ENCODE measurements around the gene TCTN3. TPM values are rescaled to one million over a fixed set of nuclear protein-coding genes. Genes with fewer than 3 reads are reported as not detected.
A peak's percentile ranks its signal among the peaks of the same experiment; 100 is the strongest.

The TCTN3 gene, protein sequence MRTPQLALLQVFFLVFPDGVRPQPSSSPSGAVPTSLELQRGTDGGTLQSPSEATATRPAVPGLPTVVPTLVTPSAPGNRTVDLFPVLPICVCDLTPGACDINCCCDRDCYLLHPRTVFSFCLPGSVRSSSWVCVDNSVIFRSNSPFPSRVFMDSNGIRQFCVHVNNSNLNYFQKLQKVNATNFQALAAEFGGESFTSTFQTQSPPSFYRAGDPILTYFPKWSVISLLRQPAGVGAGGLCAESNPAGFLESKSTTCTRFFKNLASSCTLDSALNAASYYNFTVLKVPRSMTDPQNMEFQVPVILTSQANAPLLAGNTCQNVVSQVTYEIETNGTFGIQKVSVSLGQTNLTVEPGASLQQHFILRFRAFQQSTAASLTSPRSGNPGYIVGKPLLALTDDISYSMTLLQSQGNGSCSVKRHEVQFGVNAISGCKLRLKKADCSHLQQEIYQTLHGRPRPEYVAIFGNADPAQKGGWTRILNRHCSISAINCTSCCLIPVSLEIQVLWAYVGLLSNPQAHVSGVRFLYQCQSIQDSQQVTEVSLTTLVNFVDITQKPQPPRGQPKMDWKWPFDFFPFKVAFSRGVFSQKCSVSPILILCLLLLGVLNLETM
- total RNA-seq (2014; rRNA removed): 14.5 and 21.8 TPM in 2 replicates
- Bru-seq, nascent RNA: percentile 64 among the genes with signal in this experiment
- percentile 63 among the genes with signal in this experiment for BruChase-seq, experiment 1, labeled RNA remaining after a 6-hour chase
- BruChase-seq, experiment 2, labeled RNA remaining after a 2-hour chase: percentile 66 among the genes with signal in this experiment
- long read RNA-seq, transcript TCTN3-207 (14 exons, 2,739 nt): major isoform, 23 of 33 reads
- long read RNA-seq, partial matches to known transcripts: 7 of 33 reads
- long read RNA-seq, other reads (novel, unspliced or antisense): 3 of 33 reads

DNA sequence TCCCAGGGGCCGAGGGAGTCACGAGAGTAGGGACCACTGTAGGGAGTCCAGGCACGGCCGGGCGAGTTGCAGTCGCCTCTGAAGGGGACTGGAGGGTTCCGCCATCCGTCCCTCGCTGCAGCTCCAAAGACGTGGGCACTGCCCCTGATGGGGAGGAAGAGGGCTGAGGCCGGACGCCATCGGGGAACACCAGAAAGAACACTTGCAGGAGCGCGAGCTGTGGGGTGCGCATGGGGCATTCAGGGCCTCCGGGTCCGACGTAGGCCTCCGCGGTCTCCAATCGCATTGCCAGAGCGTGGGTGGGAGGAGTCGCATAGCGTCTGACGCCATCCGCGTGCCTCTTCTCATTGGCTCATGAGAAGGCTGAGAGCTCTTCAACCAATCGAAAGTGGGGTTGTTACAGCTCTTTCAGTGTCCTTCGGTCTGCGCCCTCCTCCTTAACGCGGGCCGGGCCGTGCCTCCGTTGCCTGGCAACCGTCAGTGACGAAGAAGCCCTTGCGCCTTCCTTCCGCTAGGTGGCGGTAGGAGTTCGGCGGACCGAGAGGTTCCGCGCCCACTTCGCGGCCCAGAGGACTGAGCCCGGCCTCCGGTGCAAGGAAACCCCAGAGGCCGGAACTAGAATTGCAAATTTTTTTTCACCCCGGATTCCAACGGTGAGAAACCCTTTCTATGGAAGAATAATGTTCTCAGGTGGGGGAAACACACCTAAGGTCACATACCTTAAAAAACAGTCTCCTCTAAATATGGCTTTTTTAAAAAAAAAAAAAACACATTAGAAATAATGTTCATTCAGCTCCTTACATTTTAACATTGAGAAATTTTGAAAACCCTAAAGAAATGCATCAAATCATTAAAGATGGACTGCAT lies at the start of gene TCTN3:
TCTN3 (minus strand) TSS at position 260 of the 867 bp plus-strand sequence; CDS start at position 232, 28 bp downstream.
- no peaks in the 10 kb centered on the region for H3K9me3 ChIP-seq (ENCODE audit: low read length)

DNA sequence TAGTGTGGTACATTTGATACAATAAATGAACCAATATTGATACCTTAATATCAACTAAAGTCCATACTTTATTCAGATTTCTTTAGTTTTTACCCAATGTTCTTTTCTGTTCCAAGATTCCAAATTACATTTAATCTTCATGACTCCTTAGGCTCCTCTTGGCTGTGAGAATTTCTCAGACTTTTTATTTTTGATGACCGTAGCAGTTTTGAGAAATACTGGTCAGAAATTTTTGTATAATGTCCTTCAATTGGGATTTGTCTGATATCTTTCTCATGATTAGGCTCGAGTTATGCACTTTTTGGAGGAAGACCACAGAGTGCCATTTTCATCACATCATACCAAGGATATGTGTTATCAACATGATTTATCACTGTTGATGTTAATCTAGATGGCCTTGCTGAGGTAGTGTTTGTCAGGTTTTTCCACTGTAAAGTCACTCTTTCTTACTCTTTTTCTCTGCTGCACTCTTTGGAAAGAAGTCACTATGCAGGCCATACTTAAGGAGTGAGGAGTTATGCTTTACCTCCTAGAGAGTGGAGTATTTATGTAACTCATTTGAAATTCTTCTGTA lies 49.3 kb upstream of the TCTN3 start:
- Histone ChIP-seq H3K9me2 (replicated peaks; ENCODE audit: low read length) (no peaks in the 10 kb centered on the region), H3K4me3 (ENCODE audit: low read length) (no peak overlapping the region), H3K27me3 (ENCODE audit: low read length) (peaks cover 11% of the 10 kb centered on the region), H3K79me2 (ENCODE audit: low read length) (no peaks in the 10 kb centered on the region), H3K9ac (ENCODE audit: low read length) (no peak overlapping the region), H3F3A (ENCODE audit: low read length, unreplicated experiment) (no peaks in the 10 kb centered on the region), H3K4me1 (ENCODE audit: insufficient read depth, low read length) (no peaks in the 10 kb centered on the region), H3K4me2 (ENCODE audit: low read length) (no peak overlapping the region), H3K36me3 (ENCODE audit: low read depth, low read length) (no peaks in the 10 kb centered on the region), H3K27ac (ENCODE audit: low read length) (no peak overlapping the region), H4K20me1 (ENCODE audit: low read length) (no peaks in the 10 kb centered on the region), H2AFZ (ENCODE audit: low read length) (no peak overlapping the region), H3K9me3 (ENCODE audit: low read length) (no peaks in the 10 kb centered on the region)
- no TSS peak for BruUV-seq (replicated peaks)
- ChIA-PET CTCF (no interaction called here), POLR2A (ENCODE audit: unreplicated experiment) (no interaction called here)
- intact Hi-C loops (cut with micrococcal nuclease): no loop called here
- DNase-seq (no peak), ATAC-seq (no peak)
- TF ChIP-seq EZH2 (IDR thresholded peaks at IDR 0.05; ENCODE audit: low read length, unreplicated experiment) (no peak), EZH2phosphoT487 (IDR thresholded peaks at IDR 0.05; ENCODE audit: borderline replicate concordance, low read length) (no peak)
- TF ChIP-seq, protein P1, sequence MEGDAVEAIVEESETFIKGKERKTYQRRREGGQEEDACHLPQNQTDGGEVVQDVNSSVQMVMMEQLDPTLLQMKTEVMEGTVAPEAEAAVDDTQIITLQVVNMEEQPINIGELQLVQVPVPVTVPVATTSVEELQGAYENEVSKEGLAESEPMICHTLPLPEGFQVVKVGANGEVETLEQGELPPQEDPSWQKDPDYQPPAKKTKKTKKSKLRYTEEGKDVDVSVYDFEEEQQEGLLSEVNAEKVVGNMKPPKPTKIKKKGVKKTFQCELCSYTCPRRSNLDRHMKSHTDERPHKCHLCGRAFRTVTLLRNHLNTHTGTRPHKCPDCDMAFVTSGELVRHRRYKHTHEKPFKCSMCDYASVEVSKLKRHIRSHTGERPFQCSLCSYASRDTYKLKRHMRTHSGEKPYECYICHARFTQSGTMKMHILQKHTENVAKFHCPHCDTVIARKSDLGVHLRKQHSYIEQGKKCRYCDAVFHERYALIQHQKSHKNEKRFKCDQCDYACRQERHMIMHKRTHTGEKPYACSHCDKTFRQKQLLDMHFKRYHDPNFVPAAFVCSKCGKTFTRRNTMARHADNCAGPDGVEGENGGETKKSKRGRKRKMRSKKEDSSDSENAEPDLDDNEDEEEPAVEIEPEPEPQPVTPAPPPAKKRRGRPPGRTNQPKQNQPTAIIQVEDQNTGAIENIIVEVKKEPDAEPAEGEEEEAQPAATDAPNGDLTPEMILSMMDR (conservative IDR thresholded peaks at IDR 0.05; ENCODE audit: low read depth, low read length): no peak

More for the DNA sequence above, at the start of gene TCTN3:
- Histone ChIP-seq H3K4me2 (ENCODE audit: low read length) (peak within 1 kb of the TSS; percentile 91), H3K4me3 (ENCODE audit: low read length) (peak within 1 kb of the TSS; percentile 96), H3K36me3 (ENCODE audit: low read depth, low read length) (no peaks in the 10 kb centered on the region), H3K4me1 (ENCODE audit: insufficient read depth, low read length) (peaks cover 11% of the 10 kb centered on the region; the same call in 1 of the 2 replicates), H2AFZ (ENCODE audit: low read length) (peak within 1 kb of the TSS; percentile 95), H3K27me3 (ENCODE audit: low read length) (no peaks in the 10 kb centered on the region), H3K9ac (ENCODE audit: low read length) (peak within 1 kb of the TSS; percentile 89), H3K79me2 (ENCODE audit: low read length) (peaks cover 24% of the 10 kb centered on the region), H3F3A (ENCODE audit: low read length, unreplicated experiment) (no peaks in the 10 kb centered on the region), H3K9me2 (replicated peaks; ENCODE audit: low read length) (no peaks in the 10 kb centered on the region), H4K20me1 (ENCODE audit: low read length) (no peaks in the 10 kb centered on the region), H3K27ac (ENCODE audit: low read length) (no peak within 1 kb of the TSS)
- ATAC-seq (peak; percentile 96), DNase-seq (peak; percentile 98)
- BruUV-seq (replicated peaks): no TSS peak
- intact Hi-C loops (cut with micrococcal nuclease): loop anchor here (1.0 to 5.0 kb wide), 3 partner anchors 148 to 213 kb away; partner anchors contain the start of gene CC2D2B
- TF ChIP-seq EZH2 (IDR thresholded peaks at IDR 0.05; ENCODE audit: low read length, unreplicated experiment): no peak
- TF ChIP-seq EZH2phosphoT487 (IDR thresholded peaks at IDR 0.05; ENCODE audit: borderline replicate concordance, low read length): no peak
- TF ChIP-seq, protein P1 (conservative IDR thresholded peaks at IDR 0.05; ENCODE audit: low read depth, low read length): peak; percentile 89
- POLR2A ChIA-PET (ENCODE audit: unreplicated experiment): interaction anchor here (0.5 to 0.8 kb wide), 3 partner anchors 11 to 448 kb away, joined by 4 to 13 read pairs (median 7); no protein-coding TSS in a partner anchor
- CTCF ChIA-PET: interaction anchor here (0.5 to 1.4 kb wide), 13 partner anchors 19 to 625 kb away, joined by 3 to 30 read pairs (median 6); partner anchors contain the start of gene CC2D2B
